ENCODE data around the gene TMEM187.

DNA sequence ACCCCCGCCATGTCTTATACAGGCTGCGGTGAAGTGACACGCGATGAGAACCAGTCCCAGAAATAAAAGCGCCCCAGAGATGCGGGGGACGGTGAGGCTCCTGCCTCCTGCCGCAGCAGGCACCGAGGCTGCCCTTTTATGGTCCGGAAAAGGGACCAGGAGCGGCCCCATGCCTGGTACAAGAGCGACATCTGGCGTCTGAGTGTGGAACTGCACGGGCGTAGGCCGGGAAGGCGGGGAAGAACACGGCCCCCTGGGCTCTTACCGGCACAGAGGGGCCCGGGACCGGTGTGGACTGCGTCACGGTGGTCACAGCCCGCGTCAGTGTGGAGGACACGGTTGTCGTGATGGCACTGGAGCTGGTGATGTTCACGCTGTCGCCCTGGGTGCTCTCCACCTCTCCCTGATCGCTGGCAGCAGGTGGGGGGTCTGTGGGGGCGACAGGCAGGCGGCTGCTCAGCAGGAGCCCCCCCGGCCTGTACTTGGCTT is 19.2 kb upstream of the TMEM187 start:
- TF ChIP-seq, protein P1, sequence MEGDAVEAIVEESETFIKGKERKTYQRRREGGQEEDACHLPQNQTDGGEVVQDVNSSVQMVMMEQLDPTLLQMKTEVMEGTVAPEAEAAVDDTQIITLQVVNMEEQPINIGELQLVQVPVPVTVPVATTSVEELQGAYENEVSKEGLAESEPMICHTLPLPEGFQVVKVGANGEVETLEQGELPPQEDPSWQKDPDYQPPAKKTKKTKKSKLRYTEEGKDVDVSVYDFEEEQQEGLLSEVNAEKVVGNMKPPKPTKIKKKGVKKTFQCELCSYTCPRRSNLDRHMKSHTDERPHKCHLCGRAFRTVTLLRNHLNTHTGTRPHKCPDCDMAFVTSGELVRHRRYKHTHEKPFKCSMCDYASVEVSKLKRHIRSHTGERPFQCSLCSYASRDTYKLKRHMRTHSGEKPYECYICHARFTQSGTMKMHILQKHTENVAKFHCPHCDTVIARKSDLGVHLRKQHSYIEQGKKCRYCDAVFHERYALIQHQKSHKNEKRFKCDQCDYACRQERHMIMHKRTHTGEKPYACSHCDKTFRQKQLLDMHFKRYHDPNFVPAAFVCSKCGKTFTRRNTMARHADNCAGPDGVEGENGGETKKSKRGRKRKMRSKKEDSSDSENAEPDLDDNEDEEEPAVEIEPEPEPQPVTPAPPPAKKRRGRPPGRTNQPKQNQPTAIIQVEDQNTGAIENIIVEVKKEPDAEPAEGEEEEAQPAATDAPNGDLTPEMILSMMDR (IDR thresholded peaks at IDR 0.05; ENCODE audit: insufficient read depth, low read depth, low read length), result peak; percentile 56
- no peak for TF ChIP-seq EZH2 (IDR thresholded peaks at IDR 0.05; ENCODE audit: insufficient read depth, low read length)
